ENCODE measurements around the gene CRHBP.

Gene CRHBP

GRCh38 chr5:76964060-76964459 is 11.2 kb downstream of the CRHBP start:
- Histone ChIP-seq H3K4me3 (ENCODE audit: low read depth, low read length) (no peak overlapping the region), H3K27ac (no peak overlapping the region), H3K36me3 (replicated peaks) (no peaks in the 10 kb centered on the region), H3K27me3 (replicated peaks) (no peaks in the 10 kb centered on the region)
- no peak for DNase-seq
- TF ChIP-seq, protein P1, sequence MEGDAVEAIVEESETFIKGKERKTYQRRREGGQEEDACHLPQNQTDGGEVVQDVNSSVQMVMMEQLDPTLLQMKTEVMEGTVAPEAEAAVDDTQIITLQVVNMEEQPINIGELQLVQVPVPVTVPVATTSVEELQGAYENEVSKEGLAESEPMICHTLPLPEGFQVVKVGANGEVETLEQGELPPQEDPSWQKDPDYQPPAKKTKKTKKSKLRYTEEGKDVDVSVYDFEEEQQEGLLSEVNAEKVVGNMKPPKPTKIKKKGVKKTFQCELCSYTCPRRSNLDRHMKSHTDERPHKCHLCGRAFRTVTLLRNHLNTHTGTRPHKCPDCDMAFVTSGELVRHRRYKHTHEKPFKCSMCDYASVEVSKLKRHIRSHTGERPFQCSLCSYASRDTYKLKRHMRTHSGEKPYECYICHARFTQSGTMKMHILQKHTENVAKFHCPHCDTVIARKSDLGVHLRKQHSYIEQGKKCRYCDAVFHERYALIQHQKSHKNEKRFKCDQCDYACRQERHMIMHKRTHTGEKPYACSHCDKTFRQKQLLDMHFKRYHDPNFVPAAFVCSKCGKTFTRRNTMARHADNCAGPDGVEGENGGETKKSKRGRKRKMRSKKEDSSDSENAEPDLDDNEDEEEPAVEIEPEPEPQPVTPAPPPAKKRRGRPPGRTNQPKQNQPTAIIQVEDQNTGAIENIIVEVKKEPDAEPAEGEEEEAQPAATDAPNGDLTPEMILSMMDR (IDR thresholded peaks at IDR 0.05; ENCODE audit: low read depth, low read length, missing control alignments): no peak
- in situ Hi-C loops (cut with HindIII; ENCODE audit: low pct_ligation_motif_present, low sequenced_read_pairs): no loop called here

DNA sequence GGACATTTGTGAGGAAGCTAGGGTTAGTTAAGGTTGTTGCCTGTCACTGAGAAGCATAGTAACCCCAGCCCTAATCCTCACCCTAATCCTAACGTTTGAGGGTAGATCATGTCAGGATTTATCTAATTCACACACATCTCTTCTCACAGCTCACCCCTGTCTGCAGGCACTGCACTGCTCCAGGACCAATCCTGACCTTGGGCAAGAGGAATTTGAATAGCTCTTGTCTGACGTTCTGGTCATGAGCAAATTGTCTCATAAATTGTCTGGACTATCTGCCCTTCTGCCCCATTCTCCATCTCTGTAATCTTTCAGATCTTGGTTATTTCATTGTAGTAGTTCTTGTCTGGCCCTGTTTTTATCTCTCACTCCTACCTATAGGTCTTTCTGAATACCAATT is 18.7 kb downstream of the CRHBP start:
- in situ Hi-C loops (cut with HindIII; ENCODE audit: low pct_ligation_motif_present, low sequenced_read_pairs): no loop called here
- no peak for DNase-seq
- TF ChIP-seq, protein P1 (IDR thresholded peaks at IDR 0.05; ENCODE audit: low read depth, low read length, missing control alignments): no peak
- H3K36me3 ChIP-seq (replicated peaks): no peaks in the 10 kb centered on the region
- H3K27me3 ChIP-seq (replicated peaks): no peaks in the 10 kb centered on the region
- no peak overlapping the region for H3K27ac ChIP-seq
- no peak overlapping the region for H3K4me3 ChIP-seq (ENCODE audit: low read depth, low read length)

GRCh38 chr5:76972689-76973088 is 19.8 kb downstream of the CRHBP start:
- no peaks in the 10 kb centered on the region for H3K27me3 ChIP-seq (replicated peaks)
- no peak for DNase-seq
- no peak overlapping the region for H3K4me3 ChIP-seq (ENCODE audit: low read depth, low read length)
- in situ Hi-C loops (cut with HindIII; ENCODE audit: low pct_ligation_motif_present, low sequenced_read_pairs): no loop called here
- H3K36me3 ChIP-seq (replicated peaks): no peaks in the 10 kb centered on the region
- TF ChIP-seq, protein P1 (IDR thresholded peaks at IDR 0.05; ENCODE audit: low read depth, low read length, missing control alignments): no peak
- no peak overlapping the region for H3K27ac ChIP-seq

GRCh38 chr5:76974785-76975184 is 21.9 kb downstream of the CRHBP start:
- TF ChIP-seq, protein P1 (IDR thresholded peaks at IDR 0.05; ENCODE audit: low read depth, low read length, missing control alignments): no peak
- Histone ChIP-seq H3K36me3 (replicated peaks) (no peaks in the 10 kb centered on the region), H3K27me3 (replicated peaks) (no peaks in the 10 kb centered on the region), H3K27ac (no peak overlapping the region), H3K4me3 (ENCODE audit: low read depth, low read length) (no peak overlapping the region)
- in situ Hi-C loops (cut with HindIII; ENCODE audit: low pct_ligation_motif_present, low sequenced_read_pairs): no loop called here
- no peak for DNase-seq

DNA sequence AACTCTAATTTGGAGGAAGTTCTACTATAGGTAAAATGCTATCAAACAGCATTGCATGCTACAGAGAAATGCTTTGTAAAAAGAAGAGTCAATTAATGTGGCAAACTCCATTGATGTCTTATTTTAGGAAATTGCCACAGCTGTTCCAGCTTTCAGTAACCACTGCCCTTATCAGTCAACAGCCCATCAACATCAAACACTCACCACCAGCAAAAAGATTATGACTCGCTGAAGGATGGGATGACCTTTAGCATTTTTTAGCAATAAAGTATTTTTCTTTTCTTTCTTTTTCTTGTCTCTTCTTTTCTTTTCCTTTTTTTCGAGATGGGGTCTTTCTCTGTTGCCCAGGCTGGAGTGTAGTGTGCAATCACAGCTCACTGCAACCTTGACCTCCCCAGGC is 26.0 kb downstream of the CRHBP start:
- TF ChIP-seq, protein P1 (IDR thresholded peaks at IDR 0.05; ENCODE audit: low read depth, low read length, missing control alignments): no peak
- Histone ChIP-seq H3K36me3 (replicated peaks) (no peaks in the 10 kb centered on the region), H3K27ac (no peak overlapping the region), H3K27me3 (replicated peaks) (no peaks in the 10 kb centered on the region), H3K4me3 (ENCODE audit: low read depth, low read length) (no peak overlapping the region)
- in situ Hi-C loops (cut with HindIII; ENCODE audit: low pct_ligation_motif_present, low sequenced_read_pairs): no loop called here
- no peak for DNase-seq

GRCh38 chr5:76980518-76981144 is 27.8 kb downstream of the CRHBP start:
- no peak overlapping the region for H3K4me3 ChIP-seq (ENCODE audit: low read depth, low read length)
- no peaks in the 10 kb centered on the region for H3K36me3 ChIP-seq (replicated peaks)
- no peak overlapping the region for H3K27ac ChIP-seq
- H3K27me3 ChIP-seq (replicated peaks): no peaks in the 10 kb centered on the region
- in situ Hi-C loops (cut with HindIII; ENCODE audit: low pct_ligation_motif_present, low sequenced_read_pairs): no loop called here
- DNase-seq: no peak
- TF ChIP-seq, protein P1 (IDR thresholded peaks at IDR 0.05; ENCODE audit: low read depth, low read length, missing control alignments): no peak

Data from brain microvascular endothelial cell (primary cell).